DOHH2 (cell line): ENCODE results near the gene LMX1A.

Experiments used
- H3F3A ChIP-seq: fragments of 200-600 bp; sonication (generic), shearing (Covaris generic); 2 replicates; pipeline ENCODE4 v1.6.0; 2016; ENCODE audit warnings: antibody characterized with exemption, mild to moderate bottlenecking; ENCODE audit not compliant: control insufficient read depth, insufficient read depth
- H3K27ac ChIP-seq: fragments of 200-600 bp; sonication (generic); 2 replicates; pipeline ENCODE4 v1.5.1; 2014; ENCODE audit warnings: low read depth, mild to moderate bottlenecking, low read length, moderate library complexity
- H3K27me3 ChIP-seq: fragments of 200-600 bp; sonication (generic); 2 replicates; pipeline ENCODE4 v1.6.1; 2014; ENCODE audit warnings: mild to moderate bottlenecking, low read length, mixed read lengths; ENCODE audit not compliant: control insufficient read depth
- H3K36me3 ChIP-seq: fragments of 200-600 bp; sonication (generic); 2 replicates; pipeline ENCODE4 v1.6.1; 2014; ENCODE audit warnings: mild to moderate bottlenecking, low read length, moderate library complexity, mixed read lengths; ENCODE audit not compliant: control insufficient read depth
- H3K4me1 ChIP-seq: fragments of 200-600 bp; sonication (generic); 2 replicates; pipeline ENCODE4 v1.6.1; 2014; ENCODE audit warnings: mild to moderate bottlenecking, low read length, mixed read lengths; ENCODE audit not compliant: control insufficient read depth
- H3K4me2 ChIP-seq: fragments of 200-600 bp; sonication (generic); 2 replicates; pipeline ENCODE4 v1.6.0; 2014; ENCODE audit warnings: mild to moderate bottlenecking, low read length, moderate library complexity
- H3K4me3 ChIP-seq: fragments of 200-600 bp; sonication (generic); 2 replicates; pipeline ENCODE4 v1.5.1; 2014; ENCODE audit warnings: mild to moderate bottlenecking, low read length, mixed read lengths
- H3K79me2 ChIP-seq: fragments of 200-600 bp; sonication (generic); 2 replicates; pipeline ENCODE4 v1.6.1; 2014; ENCODE audit warnings: mild to moderate bottlenecking, low read length, mixed read lengths; ENCODE audit not compliant: control insufficient read depth
- H3K9me2 ChIP-seq: fragments of 200-600 bp; sonication (generic); replicated peaks from 2 replicates; pipeline ENCODE4 v1.6.1; 2014; ENCODE audit warnings: mild to moderate bottlenecking, low read length, mixed read lengths; ENCODE audit not compliant: control insufficient read depth
- H3K9me3 ChIP-seq: fragments of 200-600 bp; sonication (generic); 2 replicates; pipeline ENCODE4 v1.6.1; 2014; ENCODE audit warnings: antibody characterized with exemption, low read length, mixed read lengths; ENCODE audit not compliant: control insufficient read depth, insufficient read depth
- H4K20me1 ChIP-seq: fragments of 200-600 bp; sonication (generic); 2 replicates; pipeline ENCODE4 v1.6.0; 2014; ENCODE audit warnings: low read depth, mild to moderate bottlenecking, antibody characterized with exemption, low read length, moderate library complexity; ENCODE audit not compliant: control insufficient read depth, insufficient read depth
- EZH2phosphoT487 ChIP-seq: fragments of 200-600 bp; sonication (generic); IDR thresholded peaks from 2 replicates; pipeline ENCODE4 v1.6.1; 2017; ENCODE audit warnings: borderline replicate concordance, mild to moderate bottlenecking, antibody characterized with exemption, low read length, moderate library complexity, mixed read lengths
- TF ChIP-seq, protein P1 (sequence below): fragments of 200-600 bp; sonication (generic); IDR thresholded peaks from one replicate; pipeline ENCODE4 v1.5.1; 2014; ENCODE audit warnings: antibody characterized with exemption, mild to moderate bottlenecking, low read depth, low read length; ENCODE audit not compliant: poor library complexity, severe bottlenecking

The LMX1A gene

DNA sequence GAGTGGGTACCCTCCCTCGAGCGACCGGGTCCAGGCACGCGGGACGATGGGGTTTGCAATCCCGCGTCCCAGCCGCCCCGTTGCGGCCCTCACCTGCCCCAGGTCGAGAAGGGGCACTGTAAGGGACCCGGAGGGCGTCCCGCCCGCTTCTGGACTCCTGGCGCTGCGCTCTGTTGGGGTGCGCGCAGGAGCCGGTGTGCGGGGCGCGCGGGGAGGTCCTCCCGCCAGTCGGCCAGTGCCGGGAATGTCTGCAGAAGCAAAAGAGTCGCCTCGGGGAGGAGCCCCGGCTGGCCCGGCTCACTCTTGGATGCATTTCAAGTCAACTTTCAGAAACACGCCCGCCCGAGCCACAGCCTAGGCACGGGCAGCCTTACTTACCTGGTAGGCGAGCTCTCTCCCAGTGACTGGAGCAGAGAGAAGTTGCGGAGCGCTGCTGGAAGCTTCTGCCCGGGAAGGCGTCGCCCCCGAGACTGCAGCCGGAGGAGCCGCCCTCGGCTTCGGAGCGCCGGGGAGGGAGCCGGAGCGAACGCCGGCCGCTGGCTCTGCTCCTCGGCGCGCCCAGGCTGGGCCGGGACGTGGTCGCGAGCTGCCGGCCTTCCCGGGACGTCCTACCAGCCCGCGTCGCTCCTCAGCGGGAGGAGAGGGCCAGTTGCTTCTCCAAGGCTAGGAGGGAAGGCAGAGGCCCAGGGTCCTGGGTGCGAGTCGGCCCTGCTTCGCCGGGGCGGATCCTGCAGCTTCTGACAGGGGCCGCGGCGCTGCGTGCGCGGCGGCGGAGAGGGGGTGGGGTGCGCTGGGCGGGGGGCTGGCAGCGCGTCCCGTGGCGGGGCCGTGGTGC is at the start of gene LMX1A:
Gene LMX1A (minus strand): TSS at position 739 of the 835 bp plus-strand sequence. CDS start 1,156 bp downstream, outside the sequence.
- Histone ChIP-seq H3K9me2 (no peaks in the 10 kb centered on the region), H3K79me2 (no peaks in the 10 kb centered on the region), H3K4me3 (no peak within 1 kb of the TSS), H3K4me1 (no peaks in the 10 kb centered on the region), H4K20me1 (no peaks in the 10 kb centered on the region), H3K27ac (no peak within 1 kb of the TSS), H3K36me3 (no peaks in the 10 kb centered on the region), H3K27me3 (no peaks in the 10 kb centered on the region; the same call in 1 of the 2 replicates), H3K4me2 (no peak within 1 kb of the TSS), H3K9me3 (no peaks in the 10 kb centered on the region), H3F3A (no peaks in the 10 kb centered on the region)
- no peak for TF ChIP-seq EZH2phosphoT487
- TF ChIP-seq, protein P1, sequence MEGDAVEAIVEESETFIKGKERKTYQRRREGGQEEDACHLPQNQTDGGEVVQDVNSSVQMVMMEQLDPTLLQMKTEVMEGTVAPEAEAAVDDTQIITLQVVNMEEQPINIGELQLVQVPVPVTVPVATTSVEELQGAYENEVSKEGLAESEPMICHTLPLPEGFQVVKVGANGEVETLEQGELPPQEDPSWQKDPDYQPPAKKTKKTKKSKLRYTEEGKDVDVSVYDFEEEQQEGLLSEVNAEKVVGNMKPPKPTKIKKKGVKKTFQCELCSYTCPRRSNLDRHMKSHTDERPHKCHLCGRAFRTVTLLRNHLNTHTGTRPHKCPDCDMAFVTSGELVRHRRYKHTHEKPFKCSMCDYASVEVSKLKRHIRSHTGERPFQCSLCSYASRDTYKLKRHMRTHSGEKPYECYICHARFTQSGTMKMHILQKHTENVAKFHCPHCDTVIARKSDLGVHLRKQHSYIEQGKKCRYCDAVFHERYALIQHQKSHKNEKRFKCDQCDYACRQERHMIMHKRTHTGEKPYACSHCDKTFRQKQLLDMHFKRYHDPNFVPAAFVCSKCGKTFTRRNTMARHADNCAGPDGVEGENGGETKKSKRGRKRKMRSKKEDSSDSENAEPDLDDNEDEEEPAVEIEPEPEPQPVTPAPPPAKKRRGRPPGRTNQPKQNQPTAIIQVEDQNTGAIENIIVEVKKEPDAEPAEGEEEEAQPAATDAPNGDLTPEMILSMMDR: no peak

DNA sequence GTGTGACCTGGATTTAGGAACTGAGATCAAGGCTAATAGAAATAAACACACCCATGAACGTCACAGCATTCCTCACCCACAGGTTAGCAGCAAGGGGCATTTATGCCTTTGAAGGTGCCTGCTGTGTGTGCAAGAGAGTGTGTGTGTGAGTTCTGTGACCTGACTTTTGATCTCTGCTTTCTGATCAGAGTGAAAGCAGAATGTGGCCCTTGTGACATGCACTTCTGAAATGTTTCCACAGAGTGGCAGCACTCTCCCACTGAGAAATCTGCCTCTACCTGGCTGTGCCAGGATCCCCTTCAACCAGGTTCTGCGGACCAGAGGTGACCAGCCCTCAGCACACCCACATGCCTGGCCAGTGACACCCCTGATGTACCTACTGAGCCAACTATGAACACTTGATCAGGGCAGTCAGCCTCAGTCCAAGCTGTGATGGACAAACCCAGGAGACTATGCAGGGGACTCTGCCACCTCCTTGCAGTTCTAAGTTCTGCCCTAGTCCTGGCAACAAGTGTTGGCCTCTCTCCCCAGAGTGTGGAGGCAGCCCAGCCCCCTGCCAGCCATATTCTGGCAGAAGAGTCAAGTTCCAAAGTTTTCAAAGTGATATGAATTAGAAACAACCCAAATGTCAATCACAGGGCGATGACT is 47.4 kb upstream of the LMX1A start:
- Histone ChIP-seq H3K27ac (no peak overlapping the region), H3K9me3 (no peaks in the 10 kb centered on the region), H3K4me2 (no peak overlapping the region), H3F3A (no peaks in the 10 kb centered on the region), H3K27me3 (peaks cover 83% of the 10 kb centered on the region), H3K4me3 (no peak overlapping the region), H3K4me1 (no peaks in the 10 kb centered on the region), H3K36me3 (no peaks in the 10 kb centered on the region), H4K20me1 (peaks cover 4% of the 10 kb centered on the region; the same call in 1 of the 2 replicates), H3K79me2 (no peaks in the 10 kb centered on the region), H3K9me2 (no peaks in the 10 kb centered on the region)
- TF ChIP-seq, protein P1: peak; percentile 67
- TF ChIP-seq EZH2phosphoT487: no peak

DNA sequence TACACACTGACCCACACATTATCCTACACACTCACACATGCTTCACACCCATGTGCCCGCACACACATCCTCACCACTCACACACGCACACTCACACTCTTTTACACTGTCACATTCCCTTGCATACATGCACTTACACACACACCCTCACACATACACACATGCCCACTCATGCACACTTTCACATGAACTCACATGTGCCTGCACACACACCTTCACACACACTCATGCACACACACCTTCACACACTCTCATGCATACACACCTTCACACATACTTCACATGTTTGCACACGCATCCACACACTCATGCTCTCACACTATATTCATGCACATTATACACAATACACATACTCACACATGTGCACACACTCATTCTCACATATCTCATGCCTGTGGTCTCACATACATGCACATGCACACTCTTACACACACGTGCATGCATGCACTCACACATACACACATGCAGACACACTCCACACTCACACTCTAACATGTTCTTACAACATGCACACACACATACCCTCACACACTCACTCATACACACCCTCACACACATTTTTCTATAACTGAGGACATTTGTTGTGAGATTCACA is 46.1 kb upstream of the LMX1A start:
- TF ChIP-seq, protein P1: no peak
- no peak for TF ChIP-seq EZH2phosphoT487
- Histone ChIP-seq H3K4me2 (no peak overlapping the region), H3K4me3 (no peak overlapping the region), H4K20me1 (no peaks in the 10 kb centered on the region; the same call in 1 of the 2 replicates), H3K4me1 (no peaks in the 10 kb centered on the region), H3K36me3 (no peaks in the 10 kb centered on the region), H3K27ac (no peak overlapping the region), H3K9me3 (no peaks in the 10 kb centered on the region), H3K79me2 (no peaks in the 10 kb centered on the region), H3F3A (no peaks in the 10 kb centered on the region), H3K9me2 (no peaks in the 10 kb centered on the region), H3K27me3 (peaks cover 84% of the 10 kb centered on the region)
